ENCODE measurements around the gene PRDM11. TPM values are rescaled to one million over a fixed set of nuclear protein-coding genes. Genes with fewer than 3 reads are reported as not detected.

PRDM11 gene
- total and polyA plus RNA-seq, 10 of the 15 experiments (the other 5 are each of a cell fraction or from before 2014, with no cell fraction given) = 0.03 to 2.4 (median 0.53) TPM

GRCh38 chr11:45185228-45185729 is 38.8 kb downstream of the PRDM11 start:
- TF ChIP-seq NFXL1 (IDR thresholded peaks at IDR 0.05; ENCODE audit: borderline replicate concordance) = no peak
- TF ChIP-seq, protein P1, sequence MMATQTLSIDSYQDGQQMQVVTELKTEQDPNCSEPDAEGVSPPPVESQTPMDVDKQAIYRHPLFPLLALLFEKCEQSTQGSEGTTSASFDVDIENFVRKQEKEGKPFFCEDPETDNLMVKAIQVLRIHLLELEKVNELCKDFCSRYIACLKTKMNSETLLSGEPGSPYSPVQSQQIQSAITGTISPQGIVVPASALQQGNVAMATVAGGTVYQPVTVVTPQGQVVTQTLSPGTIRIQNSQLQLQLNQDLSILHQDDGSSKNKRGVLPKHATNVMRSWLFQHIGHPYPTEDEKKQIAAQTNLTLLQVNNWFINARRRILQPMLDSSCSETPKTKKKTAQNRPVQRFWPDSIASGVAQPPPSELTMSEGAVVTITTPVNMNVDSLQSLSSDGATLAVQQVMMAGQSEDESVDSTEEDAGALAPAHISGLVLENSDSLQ (IDR thresholded peaks at IDR 0.05) = no peak
- TF ChIP-seq SUZ12 (IDR thresholded peaks at IDR 0.05; ENCODE audit: unreplicated experiment) = no peak
- TF ChIP-seq PAX5 (IDR thresholded peaks at IDR 0.05; ENCODE audit: borderline replicate concordance, low read depth, low read length) = no peak
- no peak for TF ChIP-seq LARP7 (IDR thresholded peaks at IDR 0.05)
- no peak for TF ChIP-seq POLR2A (IDR thresholded peaks at IDR 0.05; ENCODE audit: low read depth, low read length)
- no peak for TF ChIP-seq EP300 (IDR thresholded peaks at IDR 0.05; ENCODE audit: borderline replicate concordance in 1 of 2, control insufficient read depth in 1 of 2, low read depth in 2 of 2, low read length in 2 of 2)
- no peak for TF ChIP-seq KDM1A (IDR thresholded peaks at IDR 0.05; ENCODE audit: borderline replicate concordance)
- TF ChIP-seq BACH1 (IDR thresholded peaks at IDR 0.05; ENCODE audit: borderline replicate concordance) = no peak
- TF ChIP-seq, protein P2, sequence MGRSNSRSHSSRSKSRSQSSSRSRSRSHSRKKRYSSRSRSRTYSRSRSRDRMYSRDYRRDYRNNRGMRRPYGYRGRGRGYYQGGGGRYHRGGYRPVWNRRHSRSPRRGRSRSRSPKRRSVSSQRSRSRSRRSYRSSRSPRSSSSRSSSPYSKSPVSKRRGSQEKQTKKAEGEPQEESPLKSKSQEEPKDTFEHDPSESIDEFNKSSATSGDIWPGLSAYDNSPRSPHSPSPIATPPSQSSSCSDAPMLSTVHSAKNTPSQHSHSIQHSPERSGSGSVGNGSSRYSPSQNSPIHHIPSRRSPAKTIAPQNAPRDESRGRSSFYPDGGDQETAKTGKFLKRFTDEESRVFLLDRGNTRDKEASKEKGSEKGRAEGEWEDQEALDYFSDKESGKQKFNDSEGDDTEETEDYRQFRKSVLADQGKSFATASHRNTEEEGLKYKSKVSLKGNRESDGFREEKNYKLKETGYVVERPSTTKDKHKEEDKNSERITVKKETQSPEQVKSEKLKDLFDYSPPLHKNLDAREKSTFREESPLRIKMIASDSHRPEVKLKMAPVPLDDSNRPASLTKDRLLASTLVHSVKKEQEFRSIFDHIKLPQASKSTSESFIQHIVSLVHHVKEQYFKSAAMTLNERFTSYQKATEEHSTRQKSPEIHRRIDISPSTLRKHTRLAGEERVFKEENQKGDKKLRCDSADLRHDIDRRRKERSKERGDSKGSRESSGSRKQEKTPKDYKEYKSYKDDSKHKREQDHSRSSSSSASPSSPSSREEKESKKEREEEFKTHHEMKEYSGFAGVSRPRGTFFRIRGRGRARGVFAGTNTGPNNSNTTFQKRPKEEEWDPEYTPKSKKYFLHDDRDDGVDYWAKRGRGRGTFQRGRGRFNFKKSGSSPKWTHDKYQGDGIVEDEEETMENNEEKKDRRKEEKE (IDR thresholded peaks at IDR 0.05) = no peak
- TF ChIP-seq JUND (IDR thresholded peaks at IDR 0.05; ENCODE audit: low read depth, low read length) = no peak
- TF ChIP-seq E2F8 (IDR thresholded peaks at IDR 0.05; ENCODE audit: low read depth, partially characterized antibody) = no peak
- FAIRE-seq (no peak), DNase-seq (ENCODE audit: low read depth, low spot score) (no peak), ATAC-seq (no peak)
- RAD21 ChIA-PET (ENCODE audit: unreplicated experiment) = no interaction called here
- CTCF ChIA-PET = interaction anchor here (0.7 to 1.3 kb wide), 2 partner anchors 249 to 259 kb away, joined by 3 read pairs; no protein-coding TSS in a partner anchor
- Histone ChIP-seq H4K20me1 (ENCODE audit: control insufficient read depth, insufficient read depth) (peaks cover 5% of the 10 kb centered on the region; the same call in 1 of the 2 replicates), H3K27me3 (replicated peaks in 1 of 2; ENCODE audit: control insufficient read depth in 2 of 2, insufficient read depth in 2 of 2, low read length in 1 of 2) (no peaks in the 10 kb centered on the region; a peak in 1 of 4 replicates), H3K9me3 (replicated peaks; ENCODE audit: control insufficient read depth, insufficient read depth, low read length) (no peaks in the 10 kb centered on the region), H3K4me3 (no peak overlapping the region), H3K4me1 (ENCODE audit: control insufficient read depth, insufficient read depth, low read length) (no peaks in the 10 kb centered on the region), H3K9ac (ENCODE audit: control insufficient read depth, insufficient read depth, low read length) (no peak overlapping the region), H2AFZ (ENCODE audit: control insufficient read depth, low read depth, low read length) (no peak overlapping the region), H3K36me3 (ENCODE audit: control insufficient read depth in 2 of 2, insufficient read depth in 2 of 2, low read length in 1 of 2) (no peaks in the 10 kb centered on the region), H3K79me2 (ENCODE audit: control insufficient read depth, insufficient read depth, low read length) (no peaks in the 10 kb centered on the region), H3K4me2 (ENCODE audit: control insufficient read depth, insufficient read depth) (no peak overlapping the region), H3K27ac (ENCODE audit: control insufficient read depth, insufficient read depth) (no peak overlapping the region)
- no TSS peak for BruUV-seq (replicated peaks)
- intact Hi-C loops (cut with micrococcal nuclease; ENCODE audit: unreplicated experiment) = no loop called here
- POLR2A ChIA-PET = no interaction called here
- in situ Hi-C loops (cut with MboI) = no loop called here
- SMC1A ChIA-PET (ENCODE audit: uncharacterized antibody, unreplicated experiment) = no interaction called here
